ENCODE measurements around the gene ARMC5. TPM values are rescaled to one million over a fixed set of nuclear protein-coding genes. Genes with fewer than 3 reads are reported as not detected.

ARMC5 gene
- total and polyA plus RNA-seq, 2 experiments from 2014 or later, result 7.0 to 11.2 TPM

GRCh38 chr16:31485571-31485970, 26.3 kb downstream of the ARMC5 start:
- Histone ChIP-seq H3K36me3 (ENCODE audit: low read depth) (no peaks in the 10 kb centered on the region), H3K79me2 (ENCODE audit: insufficient read depth) (no peaks in the 10 kb centered on the region), H3K9ac (no peak overlapping the region), H3F3A (ENCODE audit: insufficient read depth) (peaks cover 8% of the 10 kb centered on the region; the same call in 1 of the 2 replicates), H3K4me2 (ENCODE audit: unreplicated experiment) (no peak overlapping the region), H2AFZ (no peak overlapping the region), H3K9me2 (ENCODE audit: insufficient read depth) (no peaks in the 10 kb centered on the region), H3K27me3 (replicated peaks; ENCODE audit: insufficient read depth) (peaks cover 8% of the 10 kb centered on the region; the same call in 1 of the 2 replicates), H3K9me3 (ENCODE audit: low read depth) (no peaks in the 10 kb centered on the region), H3K4me1 (ENCODE audit: insufficient read depth) (0 out of 2 replicates have a peak, but pooled peaks cover 13% of the 10 kb centered on the region), H4K20me1 (ENCODE audit: insufficient read depth) (no peaks in the 10 kb centered on the region), H3K27ac (no peak overlapping the region), H3K4me3 (no peak overlapping the region)
- in situ Hi-C loops (cut with MboI), result no loop called here
- no peak for TF ChIP-seq EZH2phosphoT487 (IDR thresholded peaks at IDR 0.05; ENCODE audit: insufficient read depth, low read depth)
- TF ChIP-seq EZH2 (IDR thresholded peaks at IDR 0.05; ENCODE audit: insufficient read depth, poor library complexity, severe bottlenecking), result no peak
- DNase-seq, result no peak
- WGBS, 2 experiments (ENCODE audit: low coverage in 1 of 2, low lambda C conversion rate in 2 of 2, missing lambda C conversion rate in 2 of 2), result 74 to 84% methylated on average over 16 to 17 of the region's 17 CpGs

GRCh38 chr16:31486045-31486444, 26.7 kb downstream of the ARMC5 start:
- Histone ChIP-seq H3K4me2 (ENCODE audit: unreplicated experiment) (no peak overlapping the region), H3K9ac (no peak overlapping the region), H3K79me2 (ENCODE audit: insufficient read depth) (no peaks in the 10 kb centered on the region), H3F3A (ENCODE audit: insufficient read depth) (peaks cover 3% of the 10 kb centered on the region; the same call in 1 of the 2 replicates), H3K9me3 (ENCODE audit: low read depth) (no peaks in the 10 kb centered on the region), H3K4me3 (no peak overlapping the region), H3K27me3 (replicated peaks; ENCODE audit: insufficient read depth) (peaks cover 8% of the 10 kb centered on the region; the same call in 1 of the 2 replicates), H4K20me1 (ENCODE audit: insufficient read depth) (no peaks in the 10 kb centered on the region), H3K9me2 (ENCODE audit: insufficient read depth) (no peaks in the 10 kb centered on the region), H3K27ac (no peak overlapping the region), H3K36me3 (ENCODE audit: low read depth) (no peaks in the 10 kb centered on the region), H2AFZ (no peak overlapping the region), H3K4me1 (ENCODE audit: insufficient read depth) (0 out of 2 replicates have a peak, but pooled peaks cover 13% of the 10 kb centered on the region)
- no peak for TF ChIP-seq EZH2 (IDR thresholded peaks at IDR 0.05; ENCODE audit: insufficient read depth, poor library complexity, severe bottlenecking)
- in situ Hi-C loops (cut with MboI), result no loop called here
- DNase-seq, result no peak
- WGBS, 2 experiments (ENCODE audit: low coverage in 1 of 2, low lambda C conversion rate in 2 of 2, missing lambda C conversion rate in 2 of 2), result 97 to 98% methylated on average over 4 to 5 of the region's 5 CpGs

- WGBS, 2 experiments (ENCODE audit: low coverage in 1 of 2, low lambda C conversion rate in 2 of 2, missing lambda C conversion rate in 2 of 2), result 9 to 15% methylated on average over 39 to 48 of the region's 48 CpGs
- no peak for DNase-seq
- Histone ChIP-seq H3K36me3 (ENCODE audit: low read depth) (no peaks in the 10 kb centered on the region), H3K4me3 (peak overlapping the region; percentile 75), H3K9ac (peak overlapping the region; percentile 43; the same call in 1 of the 2 replicates), H3K4me2 (ENCODE audit: unreplicated experiment) (peak overlapping the region; percentile 90), H3F3A (ENCODE audit: insufficient read depth) (no peaks in the 10 kb centered on the region), H3K79me2 (ENCODE audit: insufficient read depth) (no peaks in the 10 kb centered on the region), H4K20me1 (ENCODE audit: insufficient read depth) (no peaks in the 10 kb centered on the region), H3K9me3 (ENCODE audit: low read depth) (no peaks in the 10 kb centered on the region), H3K27me3 (replicated peaks; ENCODE audit: insufficient read depth) (peaks cover 8% of the 10 kb centered on the region; the same call in 1 of the 2 replicates), H3K4me1 (ENCODE audit: insufficient read depth) (0 out of 2 replicates have a peak, but pooled peaks cover 13% of the 10 kb centered on the region), H3K27ac (no peak overlapping the region), H3K9me2 (ENCODE audit: insufficient read depth) (no peaks in the 10 kb centered on the region), H2AFZ (peak overlapping the region; percentile 80)
- no peak for TF ChIP-seq EZH2 (IDR thresholded peaks at IDR 0.05; ENCODE audit: insufficient read depth, poor library complexity, severe bottlenecking)
- TF ChIP-seq EZH2phosphoT487 (IDR thresholded peaks at IDR 0.05; ENCODE audit: insufficient read depth, low read depth), result 0 out of 2 replicates have a peak, but pooled peaks have one; percentile 32
- in situ Hi-C loops (cut with MboI), result no loop called here
These were observed 27.9 kb downstream of the ARMC5 start for GRCh38 chr16:31487071-31487719.

- DNase-seq, result peak; percentile 53
- H3K27me3 ChIP-seq (replicated peaks; ENCODE audit: insufficient read depth), result peaks cover 8% of the 10 kb centered on the region; the same call in 1 of the 2 replicates
These were observed 28.6 kb downstream of the ARMC5 start for GRCh38 chr16:31487720-31488467.

More at GRCh38 chr16:31487720-31488467, 28.6 kb downstream of the ARMC5 start:
- Histone ChIP-seq H3K36me3 (ENCODE audit: low read depth) (no peaks in the 10 kb centered on the region; the same call in 1 of the 2 replicates), H3K9ac (peak overlapping the region; percentile 43; the same call in 1 of the 2 replicates), H3K9me3 (ENCODE audit: low read depth) (no peaks in the 10 kb centered on the region), H2AFZ (peak overlapping the region; percentile 80), H3K9me2 (ENCODE audit: insufficient read depth) (no peaks in the 10 kb centered on the region), H3K4me2 (ENCODE audit: unreplicated experiment) (peak overlapping the region; percentile 90), H3F3A (ENCODE audit: insufficient read depth) (no peaks in the 10 kb centered on the region), H3K27ac (no peak overlapping the region), H3K4me1 (ENCODE audit: insufficient read depth) (0 out of 2 replicates have a peak, but pooled peaks cover 13% of the 10 kb centered on the region), H3K4me3 (peak overlapping the region; percentile 75), H4K20me1 (ENCODE audit: insufficient read depth) (no peaks in the 10 kb centered on the region), H3K79me2 (ENCODE audit: insufficient read depth) (no peaks in the 10 kb centered on the region)
- in situ Hi-C loops (cut with MboI), result no loop called here
- WGBS, 2 experiments (ENCODE audit: low coverage in 1 of 2, low lambda C conversion rate in 2 of 2, missing lambda C conversion rate in 2 of 2), result 2% methylated on average over 32 to 40 of the region's 60 CpGs
- TF ChIP-seq EZH2phosphoT487 (IDR thresholded peaks at IDR 0.05; ENCODE audit: insufficient read depth, low read depth), result no peak
- TF ChIP-seq EZH2 (IDR thresholded peaks at IDR 0.05; ENCODE audit: insufficient read depth, poor library complexity, severe bottlenecking), result no peak
